Body of pancreas (tissue), 4 donors: Measurements from ENCODE around the gene SMAP1. TPM values are rescaled to one million over a fixed set of nuclear protein-coding genes. Genes with fewer than 3 reads are reported as not detected.

Experiments used
- ATAC-seq: fragments of 150-250 bp; one replicate; pipeline ENCODE4 v1.9.1; 2016
- DNase-seq, 4 donors: peaks; one replicate each; pipeline ENCODE4 v3.0.0-alpha.2; 2019
- H3K27ac ChIP-seq, 4 donors: fragments of 200-600 bp; sonication (generic); 1 replicate in 3 of 4; 2 replicates in 1 of 4; pipeline versions ENCODE4 v1.5.1 to v1.6.1; 2016 to 2019; ENCODE audit warnings: mild to moderate bottlenecking in 1 of 4, mixed read lengths in 1 of 4, moderate library complexity in 1 of 4
- H3K27me3 ChIP-seq, 2 donors: fragments of 200-600 bp; sonication (generic); one replicate each; pipeline ENCODE4 v1.6.0; 2016; ENCODE audit warnings: mild to moderate bottlenecking in 1 of 2
- H3K36me3 ChIP-seq, 2 donors: fragments of 200-600 bp; sonication (generic); replicated peaks in 1 of 2; 2 replicates each; pipeline ENCODE4 v1.5.1; 2016; ENCODE audit warnings: low read depth in 2 of 2; ENCODE audit not compliant: insufficient read depth in 1 of 2
- H3K4me1 ChIP-seq: fragments of 200-600 bp; sonication (generic); one replicate; pipeline ENCODE4 v1.6.0; 2016
- H3K4me3 ChIP-seq, 2 donors: fragments of 200-600 bp; sonication (generic); 1 replicate in 1 of 2; 2 replicates in 1 of 2; pipeline ENCODE4 v1.5.1; 2016 to 2019
- H3K9me3 ChIP-seq, 3 donors: fragments of 200-600 bp; sonication (generic); 1 replicate in 2 of 3; 2 replicates in 1 of 3; pipeline ENCODE4 v1.5.1; 2016
- CTCF ChIP-seq, 7 experiments: fragments of 450-650 bp in 4 of 7; fragments of 200-600 bp in 3 of 7; sonication (generic) in 3 of 7; IDR thresholded peaks; one replicate each; pipeline ENCODE4 v1.5.1; 2016 to 2019; ENCODE audit warnings: antibody characterized with exemption in 7 of 7
- POLR2A ChIP-seq, 3 donors: fragments of 450-650 bp; IDR thresholded peaks; one replicate each; pipeline ENCODE4 v1.6.1; 2016; ENCODE audit warnings: antibody characterized with exemption in 3 of 3, mild to moderate bottlenecking in 2 of 3
- WGBS, 2 donors: methylation state at CpG; one replicate each; pipeline ENCODE4 v1.1.5; 2017; 5-methylcytosine and 5-hydroxymethylcytosine counted together
- intact Hi-C: fragments of 100-400 bp; cut with DNase I; formaldehyde crosslinking; loops from one replicate; pipeline ENCODE4 v1.15.1; 2023
- total RNA-seq, 2 donors: library from RNA; depleted of rRNA; stranded (reverse); fragments of >200 nt; gene quantifications; one replicate each; pipeline ENCODE4 v1.1.0, GENCODE V29; 2016

Gene SMAP1
- total RNA-seq, 2 donors from 2014 or later, result 22.1 to 34.3 TPM

DNA sequence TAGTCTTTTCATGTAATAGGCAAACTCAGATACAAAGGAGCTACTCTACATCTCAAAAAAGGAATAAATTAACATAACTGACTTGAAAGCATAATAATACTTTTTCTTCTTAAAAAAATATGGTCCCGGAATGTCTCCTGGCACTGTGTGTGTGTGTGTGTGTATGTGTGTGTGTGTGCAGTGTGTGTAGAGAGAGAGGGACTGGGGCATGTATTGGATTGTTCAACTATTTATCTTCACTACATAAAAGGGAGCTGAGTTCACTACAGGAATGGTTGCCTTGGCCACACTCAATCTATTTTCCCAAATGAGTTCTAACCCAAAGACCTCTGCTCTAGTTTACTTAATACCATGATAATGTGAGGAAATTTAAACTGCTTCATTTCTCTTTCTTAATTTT lies 238.1 kb downstream of the SMAP1 start:
- Histone ChIP-seq H3K4me3 (no peak overlapping the region), H3K27me3 (no peaks in the 10 kb centered on the region), H3K36me3 (no peaks in the 10 kb centered on the region), H3K4me1 (no peaks in the 10 kb centered on the region), H3K9me3 (no peaks in the 10 kb centered on the region), H3K27ac (no peak overlapping the region)
- DNase-seq (no peak), ATAC-seq (no peak)
- no peak for TF ChIP-seq POLR2A (IDR thresholded peaks at IDR 0.05)
- TF ChIP-seq CTCF (IDR thresholded peaks at IDR 0.05), result no peak
- intact Hi-C loops, result no loop called here
- 61 to 75% methylated on average over 1 of the region's 1 CpG for WGBS, 2 donors

Other genes with a start within 250 kb of the SMAP1 start
- 1 to 10 TPM; 3.0 to 7.3 TPM for gene SDHAF4, start 101.0 kb upstream of the SMAP1 start, total RNA-seq